ENCODE data around the gene CNPY2.

The CNPY2 gene

DNA sequence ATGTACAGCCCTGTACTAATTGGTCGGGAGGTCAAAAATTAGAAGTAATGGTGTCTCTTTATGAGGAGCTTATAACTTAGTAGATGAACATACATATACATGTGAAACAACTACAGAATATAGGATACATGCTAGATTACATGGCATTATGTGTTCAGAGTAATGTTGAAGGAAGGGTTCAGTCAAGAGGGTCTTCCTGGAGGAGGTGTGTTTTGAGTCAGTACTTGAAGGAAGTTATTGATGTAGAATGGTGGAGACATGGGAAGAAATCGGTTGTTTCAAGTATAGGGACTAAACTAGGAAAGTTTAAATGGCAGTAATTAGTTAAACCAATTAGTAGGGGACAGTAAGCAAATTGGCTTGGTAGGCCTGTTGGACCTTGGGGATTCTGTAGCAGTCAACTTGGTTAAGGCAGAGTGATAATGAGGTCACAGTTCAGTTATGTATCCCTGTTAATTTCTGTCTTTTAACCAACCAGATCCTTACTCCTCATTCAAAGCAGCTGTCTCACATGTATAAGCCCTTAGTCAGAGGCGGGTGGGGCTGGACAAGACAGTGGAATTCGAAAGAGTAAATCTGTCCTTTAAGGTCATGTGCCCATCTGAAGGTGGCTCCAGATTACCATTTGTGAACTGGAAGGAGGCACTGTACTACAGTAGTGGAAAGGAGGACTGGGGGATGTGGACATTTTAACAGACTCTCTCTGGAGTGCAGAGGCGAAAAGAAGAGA, 54.1 kb downstream of the CNPY2 start:
- Histone ChIP-seq H3K4me3 (no peak overlapping the region), H3K27ac (no peak overlapping the region)
- DNase-seq (ENCODE audit: low spot score), result no peak
- TF ChIP-seq, protein P1, sequence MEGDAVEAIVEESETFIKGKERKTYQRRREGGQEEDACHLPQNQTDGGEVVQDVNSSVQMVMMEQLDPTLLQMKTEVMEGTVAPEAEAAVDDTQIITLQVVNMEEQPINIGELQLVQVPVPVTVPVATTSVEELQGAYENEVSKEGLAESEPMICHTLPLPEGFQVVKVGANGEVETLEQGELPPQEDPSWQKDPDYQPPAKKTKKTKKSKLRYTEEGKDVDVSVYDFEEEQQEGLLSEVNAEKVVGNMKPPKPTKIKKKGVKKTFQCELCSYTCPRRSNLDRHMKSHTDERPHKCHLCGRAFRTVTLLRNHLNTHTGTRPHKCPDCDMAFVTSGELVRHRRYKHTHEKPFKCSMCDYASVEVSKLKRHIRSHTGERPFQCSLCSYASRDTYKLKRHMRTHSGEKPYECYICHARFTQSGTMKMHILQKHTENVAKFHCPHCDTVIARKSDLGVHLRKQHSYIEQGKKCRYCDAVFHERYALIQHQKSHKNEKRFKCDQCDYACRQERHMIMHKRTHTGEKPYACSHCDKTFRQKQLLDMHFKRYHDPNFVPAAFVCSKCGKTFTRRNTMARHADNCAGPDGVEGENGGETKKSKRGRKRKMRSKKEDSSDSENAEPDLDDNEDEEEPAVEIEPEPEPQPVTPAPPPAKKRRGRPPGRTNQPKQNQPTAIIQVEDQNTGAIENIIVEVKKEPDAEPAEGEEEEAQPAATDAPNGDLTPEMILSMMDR (IDR thresholded peaks at IDR 0.05), result no peak

DNA sequence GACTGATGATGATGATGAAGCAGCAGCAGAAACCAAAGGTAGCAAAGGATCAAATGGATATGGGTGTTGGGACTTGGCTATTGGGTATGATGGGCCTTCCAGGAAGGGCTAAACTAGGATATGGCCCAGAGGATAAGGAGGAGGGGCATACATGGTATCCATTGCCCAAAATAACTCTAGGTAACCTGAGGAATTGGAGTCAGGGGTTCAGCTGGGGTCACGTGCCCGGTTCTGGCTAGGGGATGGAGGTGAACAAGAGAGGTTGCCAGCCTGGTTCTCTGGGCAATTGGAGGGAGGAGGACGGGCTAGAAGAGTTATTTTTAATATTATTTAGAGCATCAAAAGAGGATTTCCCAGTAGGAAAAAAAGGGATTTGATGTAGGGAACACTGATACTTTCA, 54.9 kb downstream of the CNPY2 start:
- DNase-seq (ENCODE audit: low spot score), result no peak
- TF ChIP-seq, protein P1 (IDR thresholded peaks at IDR 0.05), result no peak
- no peak overlapping the region for H3K4me3 ChIP-seq
- H3K27ac ChIP-seq, result no peak overlapping the region

DNA sequence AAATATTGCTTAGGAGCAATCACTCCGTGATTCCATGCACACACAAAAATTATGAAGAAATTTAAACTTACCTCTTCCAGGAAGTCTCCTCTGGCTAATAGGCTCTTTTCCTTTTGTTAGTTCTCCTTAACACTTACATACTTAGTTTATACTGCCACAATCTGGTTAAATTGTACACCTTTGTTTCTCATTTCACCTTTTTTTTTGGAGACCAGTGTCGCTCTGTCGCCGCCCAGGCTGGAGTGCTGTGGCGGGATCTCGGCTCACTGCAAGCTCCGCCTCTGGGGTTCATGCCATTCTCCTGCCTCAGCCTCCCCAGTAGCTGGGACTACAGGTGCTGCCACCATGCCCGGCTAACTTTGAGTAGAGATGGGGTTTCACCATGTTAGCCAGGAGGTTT, 55.4 kb downstream of the CNPY2 start:
- Histone ChIP-seq H3K4me3 (no peak overlapping the region), H3K27ac (no peak overlapping the region)
- no peak for DNase-seq (ENCODE audit: low spot score)
- TF ChIP-seq, protein P1 (IDR thresholded peaks at IDR 0.05), result no peak

Data from coronary artery (tissue), 2 donors.